ENCODE measurements around the gene RESF1. TPM values are rescaled to one million over a fixed set of nuclear protein-coding genes. Genes with fewer than 3 reads are reported as not detected.

The RESF1 gene
- total RNA-seq, 1 experiment from 2014 or later, result 64.7 TPM

DNA sequence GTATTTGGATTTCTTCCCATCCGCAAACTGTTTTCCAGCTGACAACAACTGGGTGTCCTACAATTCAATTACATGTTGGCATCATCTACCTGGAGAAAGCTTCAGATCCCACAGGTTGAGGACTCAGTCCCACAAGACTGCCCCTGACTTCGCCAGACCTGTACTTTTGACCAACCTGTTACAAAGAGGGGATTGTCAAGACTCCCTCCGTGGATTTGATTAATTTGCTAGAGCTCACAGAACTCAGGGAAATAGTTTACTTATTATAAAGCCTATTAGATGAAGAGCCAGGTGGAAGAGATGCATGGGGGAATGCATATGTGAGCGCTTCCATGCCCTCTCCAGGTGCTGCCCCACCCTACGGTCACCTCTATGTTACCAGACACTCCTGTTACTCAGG lies 14.6 kb downstream of the RESF1 start:
- peaks cover 19 to 61% of the 10 kb centered on the region in 2 experiments for H3K36me3 ChIP-seq (ENCODE audit: control insufficient read depth in 1 of 2, insufficient read depth in 2 of 2, low read length in 2 of 2)
- H3K9me2 ChIP-seq (ENCODE audit: insufficient read depth), result no peaks in the 10 kb centered on the region
- TSS peak; percentile 3 for BruUV-seq (replicated peaks)
- peaks cover 3 to 4% of the 10 kb centered on the region in 2 experiments; a peak in 2 of 4 replicates for H3K9me3 ChIP-seq (ENCODE audit: control insufficient read depth in 1 of 2, insufficient read depth in 1 of 2, low read depth in 1 of 2, low read length in 2 of 2)
- ChIA-PET RAD21 (ENCODE audit: low non-redundant PET in 1 of 2, low total read pairs in 2 of 2, uncharacterized antibody in 2 of 2, unreplicated experiment in 2 of 2) (no interaction called here), POLR2A (no interaction called here), CTCF (no interaction called here)
- no peak overlapping the region for H3K27ac ChIP-seq (ENCODE audit: low read depth, low read length)
- H3K4me3 ChIP-seq (replicated peaks in 1 of 2; ENCODE audit: low read depth in 1 of 2, low read length in 2 of 2), result no peak overlapping the region
- H3K79me2 ChIP-seq (ENCODE audit: insufficient read depth, low read length), result peaks cover 65% of the 10 kb centered on the region
- no peak overlapping the region for H3K9ac ChIP-seq (ENCODE audit: low read length)
- H3K4me2 ChIP-seq (ENCODE audit: low read length), result no peak overlapping the region
- DNase-seq (ENCODE audit: low read depth, low spot score) (no peak), ATAC-seq (no peak)
- H2AFZ ChIP-seq (ENCODE audit: low read depth, low read length, poor library complexity, severe bottlenecking), result no peak overlapping the region
- no peaks in the 10 kb centered on the region for H4K20me1 ChIP-seq (ENCODE audit: insufficient read depth)
- TF ChIP-seq JUND (IDR thresholded peaks at IDR 0.05) (no peak), ZNF274 (IDR thresholded peaks at IDR 0.05; ENCODE audit: low read depth, low read length) (no peak), FOSL1 (IDR thresholded peaks at IDR 0.05; ENCODE audit: low read depth) (no peak)
- intact Hi-C loops (cut with micrococcal nuclease), result no loop called here
- peaks cover 0 to 3% of the 10 kb centered on the region in 2 experiments; a peak in 1 of 4 replicates for H3K4me1 ChIP-seq (ENCODE audit: control insufficient read depth in 1 of 2, insufficient read depth in 2 of 2, low read length in 2 of 2)
- H3K27me3 ChIP-seq (ENCODE audit: insufficient read depth, low read length), result no peaks in the 10 kb centered on the region

DNA sequence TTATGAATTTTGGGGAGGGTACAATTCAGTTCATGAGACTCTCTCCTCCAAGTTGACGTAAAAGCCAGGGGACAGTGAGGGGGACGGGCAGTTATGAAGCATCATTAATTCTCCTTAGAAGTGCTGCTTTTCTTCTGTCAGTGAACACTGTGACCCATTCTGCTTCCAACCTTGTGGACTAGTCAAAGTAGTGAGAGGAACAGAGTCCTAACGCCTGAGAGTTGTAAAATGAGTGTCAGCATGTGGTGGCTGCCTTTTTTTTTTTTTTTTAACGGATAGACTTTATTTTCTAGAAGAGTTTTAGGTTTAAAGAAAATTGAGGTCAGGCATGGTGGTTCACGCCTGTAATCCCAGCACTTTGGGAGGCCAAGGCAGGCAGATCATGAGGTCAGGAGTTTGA lies 15.5 kb downstream of the RESF1 start:
- no TSS peak for BruUV-seq (replicated peaks)
- DNase-seq (ENCODE audit: low read depth, low spot score), result no peak
- intact Hi-C loops (cut with micrococcal nuclease), result no loop called here
- ChIA-PET CTCF (no interaction called here), RAD21 (ENCODE audit: low non-redundant PET in 1 of 2, low total read pairs in 2 of 2, uncharacterized antibody in 2 of 2, unreplicated experiment in 2 of 2) (no interaction called here), POLR2A (no interaction called here)
- Histone ChIP-seq H3K27me3 (ENCODE audit: insufficient read depth, low read length) (no peaks in the 10 kb centered on the region), H4K20me1 (ENCODE audit: insufficient read depth) (no peaks in the 10 kb centered on the region), H3K4me3 (replicated peaks in 1 of 2; ENCODE audit: low read depth in 1 of 2, low read length in 2 of 2) (no peak overlapping the region), H3K9ac (ENCODE audit: low read length) (no peak overlapping the region), H2AFZ (ENCODE audit: low read depth, low read length, poor library complexity, severe bottlenecking) (no peak overlapping the region), H3K27ac (ENCODE audit: low read depth, low read length) (no peak overlapping the region), H3K79me2 (ENCODE audit: insufficient read depth, low read length) (peaks cover 64% of the 10 kb centered on the region), H3K36me3 (ENCODE audit: control insufficient read depth in 1 of 2, insufficient read depth in 2 of 2, low read length in 2 of 2) (peaks cover 22 to 62% of the 10 kb centered on the region in 2 experiments), H3K9me2 (ENCODE audit: insufficient read depth) (no peaks in the 10 kb centered on the region), H3K9me3 (ENCODE audit: control insufficient read depth in 1 of 2, insufficient read depth in 1 of 2, low read depth in 1 of 2, low read length in 2 of 2) (peaks cover 3 to 4% of the 10 kb centered on the region in 2 experiments; a peak in 2 of 4 replicates), H3K4me2 (ENCODE audit: low read length) (no peak overlapping the region), H3K4me1 (ENCODE audit: control insufficient read depth in 1 of 2, insufficient read depth in 2 of 2, low read length in 2 of 2) (peaks cover 0 to 3% of the 10 kb centered on the region in 2 experiments; a peak in 1 of 4 replicates)
- TF ChIP-seq TCF7L2 (IDR thresholded peaks at IDR 0.05; ENCODE audit: borderline replicate concordance, extremely low read depth, insufficient read depth, insufficient read length) (no peak), SP1 (IDR thresholded peaks at IDR 0.05; ENCODE audit: low read depth) (no peak), CEBPB (IDR thresholded peaks at IDR 0.05; ENCODE audit: low read depth) (no peak), CBX3 (IDR thresholded peaks at IDR 0.05; ENCODE audit: low read depth) (no peak), ZFX (IDR thresholded peaks at IDR 0.05) (no peak), SRF (IDR thresholded peaks at IDR 0.05; ENCODE audit: low read depth) (no peak), SIN3A (IDR thresholded peaks at IDR 0.05; ENCODE audit: low read depth) (no peak)
- TF ChIP-seq, protein P1, sequence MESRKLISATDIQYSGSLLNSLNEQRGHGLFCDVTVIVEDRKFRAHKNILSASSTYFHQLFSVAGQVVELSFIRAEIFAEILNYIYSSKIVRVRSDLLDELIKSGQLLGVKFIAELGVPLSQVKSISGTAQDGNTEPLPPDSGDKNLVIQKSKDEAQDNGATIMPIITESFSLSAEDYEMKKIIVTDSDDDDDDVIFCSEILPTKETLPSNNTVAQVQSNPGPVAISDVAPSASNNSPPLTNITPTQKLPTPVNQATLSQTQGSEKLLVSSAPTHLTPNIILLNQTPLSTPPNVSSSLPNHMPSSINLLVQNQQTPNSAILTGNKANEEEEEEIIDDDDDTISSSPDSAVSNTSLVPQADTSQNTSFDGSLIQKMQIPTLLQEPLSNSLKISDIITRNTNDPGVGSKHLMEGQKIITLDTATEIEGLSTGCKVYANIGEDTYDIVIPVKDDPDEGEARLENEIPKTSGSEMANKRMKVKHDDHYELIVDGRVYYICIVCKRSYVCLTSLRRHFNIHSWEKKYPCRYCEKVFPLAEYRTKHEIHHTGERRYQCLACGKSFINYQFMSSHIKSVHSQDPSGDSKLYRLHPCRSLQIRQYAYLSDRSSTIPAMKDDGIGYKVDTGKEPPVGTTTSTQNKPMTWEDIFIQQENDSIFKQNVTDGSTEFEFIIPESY (IDR thresholded peaks at IDR 0.05; ENCODE audit: extremely low read depth, insufficient replicate concordance, low read length), result no peak
- TF ChIP-seq, protein P2, sequence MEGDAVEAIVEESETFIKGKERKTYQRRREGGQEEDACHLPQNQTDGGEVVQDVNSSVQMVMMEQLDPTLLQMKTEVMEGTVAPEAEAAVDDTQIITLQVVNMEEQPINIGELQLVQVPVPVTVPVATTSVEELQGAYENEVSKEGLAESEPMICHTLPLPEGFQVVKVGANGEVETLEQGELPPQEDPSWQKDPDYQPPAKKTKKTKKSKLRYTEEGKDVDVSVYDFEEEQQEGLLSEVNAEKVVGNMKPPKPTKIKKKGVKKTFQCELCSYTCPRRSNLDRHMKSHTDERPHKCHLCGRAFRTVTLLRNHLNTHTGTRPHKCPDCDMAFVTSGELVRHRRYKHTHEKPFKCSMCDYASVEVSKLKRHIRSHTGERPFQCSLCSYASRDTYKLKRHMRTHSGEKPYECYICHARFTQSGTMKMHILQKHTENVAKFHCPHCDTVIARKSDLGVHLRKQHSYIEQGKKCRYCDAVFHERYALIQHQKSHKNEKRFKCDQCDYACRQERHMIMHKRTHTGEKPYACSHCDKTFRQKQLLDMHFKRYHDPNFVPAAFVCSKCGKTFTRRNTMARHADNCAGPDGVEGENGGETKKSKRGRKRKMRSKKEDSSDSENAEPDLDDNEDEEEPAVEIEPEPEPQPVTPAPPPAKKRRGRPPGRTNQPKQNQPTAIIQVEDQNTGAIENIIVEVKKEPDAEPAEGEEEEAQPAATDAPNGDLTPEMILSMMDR (IDR thresholded peaks at IDR 0.05 in 2 of 3, conservative IDR thresholded peaks at IDR 0.05 in 1 of 3; ENCODE audit: borderline replicate concordance in 1 of 3, insufficient read depth in 1 of 3, low read depth in 2 of 3, low read length in 2 of 3), result no peak
- TF ChIP-seq, protein P3, sequence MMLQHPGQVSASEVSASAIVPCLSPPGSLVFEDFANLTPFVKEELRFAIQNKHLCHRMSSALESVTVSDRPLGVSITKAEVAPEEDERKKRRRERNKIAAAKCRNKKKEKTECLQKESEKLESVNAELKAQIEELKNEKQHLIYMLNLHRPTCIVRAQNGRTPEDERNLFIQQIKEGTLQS (IDR thresholded peaks at IDR 0.05), result no peak
- TF ChIP-seq, protein P4, sequence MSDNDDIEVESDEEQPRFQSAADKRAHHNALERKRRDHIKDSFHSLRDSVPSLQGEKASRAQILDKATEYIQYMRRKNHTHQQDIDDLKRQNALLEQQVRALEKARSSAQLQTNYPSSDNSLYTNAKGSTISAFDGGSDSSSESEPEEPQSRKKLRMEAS (IDR thresholded peaks at IDR 0.05), result no peak
- no peak for ATAC-seq

All from HCT116 (cell line).